Activated naive CD4-positive, alpha-beta T cell treated with anti-CD3 and anti-CD28 coated beads, Interleukin-2, amount 10 ng/mL, durations not matched to agents 7 days and 5 days (primary cell): ENCODE measurements around the gene ENTPD6.
A peak's percentile ranks its signal among the peaks of the same experiment; 100 is the strongest.

ENCODE experiments used
- CTCF ChIA-PET: fragments of 350-600 bp; sonication (Branson Sonifier 250); formaldehyde crosslinking; loops from one replicate; lab custom pipeline; 2021; ENCODE audit warnings: antibody characterized with exemption; lab: Charles Lee
- DNase-seq: peaks from one replicate; pipeline ENCODE4 v3.0.0-alpha.2; 2020
- H3K27ac Mint-ChIP-seq: one replicate; pipeline ENCODE4 v1.8.0; 2021; ENCODE audit warnings: mild to moderate bottlenecking, moderate library complexity, mixed read lengths
- H3K27me3 Mint-ChIP-seq: one replicate; pipeline ENCODE4 v1.8.0; 2021; ENCODE audit warnings: mild to moderate bottlenecking, mixed read lengths
- H3K36me3 Mint-ChIP-seq: one replicate; pipeline ENCODE4 v1.8.0; 2021; ENCODE audit warnings: mixed read lengths
- H3K4me1 Mint-ChIP-seq: one replicate; pipeline ENCODE4 v1.8.0; 2021; ENCODE audit warnings: mixed read lengths
- H3K4me3 Mint-ChIP-seq: one replicate; pipeline ENCODE4 v1.8.0; 2021; ENCODE audit warnings: mild to moderate bottlenecking, moderate library complexity, mixed read lengths
- H3K9me3 Mint-ChIP-seq: one replicate; pipeline ENCODE4 v1.8.0; 2021; ENCODE audit warnings: mixed read lengths

The ENTPD6 gene

GRCh38 chr20:25269057-25269832 lies 73.7 kb downstream of the ENTPD6 start:
- H3K4me3 Mint-ChIP-seq: no peak overlapping the region
- H3K9me3 Mint-ChIP-seq: no peaks in the 10 kb centered on the region
- CTCF ChIA-PET: no interaction called here
- DNase-seq: no peak
- H3K27me3 Mint-ChIP-seq: no peaks in the 10 kb centered on the region
- no peak overlapping the region for H3K27ac Mint-ChIP-seq
- H3K36me3 Mint-ChIP-seq: peaks cover 14% of the 10 kb centered on the region
- H3K4me1 Mint-ChIP-seq: no peaks in the 10 kb centered on the region

GRCh38 chr20:25269833-25270170 lies 74.3 kb downstream of the ENTPD6 start:
- no peaks in the 10 kb centered on the region for H3K27me3 Mint-ChIP-seq
- DNase-seq: no peak
- H3K36me3 Mint-ChIP-seq: peaks cover 14% of the 10 kb centered on the region
- H3K9me3 Mint-ChIP-seq: no peaks in the 10 kb centered on the region
- H3K27ac Mint-ChIP-seq: no peak overlapping the region
- no peaks in the 10 kb centered on the region for H3K4me1 Mint-ChIP-seq
- CTCF ChIA-PET: no interaction called here
- no peak overlapping the region for H3K4me3 Mint-ChIP-seq

DNA sequence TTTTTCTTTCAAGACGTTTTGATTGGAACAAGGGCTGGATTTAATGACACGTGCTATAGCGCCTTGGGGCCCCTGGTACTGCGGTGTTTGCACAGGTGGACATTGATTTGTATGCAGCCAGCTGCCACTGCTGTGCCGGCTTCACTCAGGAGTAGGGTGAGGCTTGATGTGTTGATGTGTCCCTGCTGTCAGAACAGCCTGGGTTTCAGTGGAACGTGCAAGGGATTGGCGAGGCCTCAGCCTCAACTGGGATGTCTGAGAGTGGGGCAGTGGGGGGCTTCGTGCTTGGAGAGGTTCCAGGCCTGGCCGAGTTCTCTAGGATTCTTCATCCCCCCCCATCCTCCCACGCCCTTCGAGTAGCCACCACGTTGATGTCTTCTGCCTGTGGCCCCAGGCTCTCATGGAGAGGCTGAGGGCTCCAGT lies 75.3 kb downstream of the ENTPD6 start:
- CTCF ChIA-PET: no interaction called here
- DNase-seq: no peak
- no peak overlapping the region for H3K27ac Mint-ChIP-seq
- H3K4me1 Mint-ChIP-seq: no peaks in the 10 kb centered on the region
- no peaks in the 10 kb centered on the region for H3K9me3 Mint-ChIP-seq
- peaks cover 17% of the 10 kb centered on the region for H3K36me3 Mint-ChIP-seq
- H3K27me3 Mint-ChIP-seq: no peaks in the 10 kb centered on the region
- no peak overlapping the region for H3K4me3 Mint-ChIP-seq

DNA sequence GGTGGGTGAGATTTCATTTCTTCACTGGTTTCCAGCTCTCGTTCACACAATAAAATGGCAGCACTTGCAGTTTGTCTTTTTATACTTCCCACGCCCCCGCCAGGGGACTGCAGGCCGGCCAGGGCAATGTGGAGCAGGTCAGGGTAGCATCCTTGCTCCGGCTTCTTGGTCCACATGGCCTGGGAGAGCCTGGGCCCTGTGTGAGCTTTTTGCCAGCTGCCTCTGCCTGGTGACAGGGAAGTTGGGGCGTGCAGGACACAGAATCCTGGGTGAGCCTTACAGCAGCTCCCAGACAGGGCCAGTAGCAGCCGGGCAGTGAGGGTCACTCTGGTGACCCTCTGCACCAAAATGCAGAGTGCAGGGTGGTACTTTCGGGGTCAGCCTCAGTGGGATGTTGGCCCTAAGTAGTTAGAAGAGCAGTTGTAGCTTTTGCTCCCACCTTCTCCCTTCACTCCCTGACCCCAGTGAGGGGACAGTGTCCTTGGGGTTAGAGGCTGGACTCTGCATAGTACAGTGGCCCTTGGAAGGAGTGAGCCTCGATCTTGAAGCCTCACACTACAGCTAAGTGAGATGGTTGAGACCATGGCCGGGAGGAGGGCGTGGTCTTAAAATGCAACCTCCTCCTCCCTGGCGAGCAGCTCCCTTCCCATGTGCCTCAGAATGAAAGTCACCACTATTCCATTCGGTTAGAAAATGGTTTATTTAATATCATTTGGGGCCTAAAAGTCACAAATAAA lies 76.1 kb downstream of the ENTPD6 start:
- CTCF ChIA-PET: no interaction called here
- H3K27me3 Mint-ChIP-seq: no peaks in the 10 kb centered on the region
- H3K27ac Mint-ChIP-seq: no peak overlapping the region
- no peak overlapping the region for H3K4me3 Mint-ChIP-seq
- DNase-seq: no peak
- H3K4me1 Mint-ChIP-seq: no peaks in the 10 kb centered on the region
- H3K9me3 Mint-ChIP-seq: no peaks in the 10 kb centered on the region
- H3K36me3 Mint-ChIP-seq: peaks cover 17% of the 10 kb centered on the region

- CTCF ChIA-PET: no interaction called here
- Mint-ChIP-seq H3K27me3 (no peaks in the 10 kb centered on the region), H3K9me3 (no peaks in the 10 kb centered on the region), H3K4me1 (no peaks in the 10 kb centered on the region), H3K27ac (no peak overlapping the region), H3K36me3 (peaks cover 17% of the 10 kb centered on the region), H3K4me3 (no peak overlapping the region)
- no peak for DNase-seq
Observed at GRCh38 chr20:25272223-25273000, 76.9 kb downstream of the ENTPD6 start.

DNA sequence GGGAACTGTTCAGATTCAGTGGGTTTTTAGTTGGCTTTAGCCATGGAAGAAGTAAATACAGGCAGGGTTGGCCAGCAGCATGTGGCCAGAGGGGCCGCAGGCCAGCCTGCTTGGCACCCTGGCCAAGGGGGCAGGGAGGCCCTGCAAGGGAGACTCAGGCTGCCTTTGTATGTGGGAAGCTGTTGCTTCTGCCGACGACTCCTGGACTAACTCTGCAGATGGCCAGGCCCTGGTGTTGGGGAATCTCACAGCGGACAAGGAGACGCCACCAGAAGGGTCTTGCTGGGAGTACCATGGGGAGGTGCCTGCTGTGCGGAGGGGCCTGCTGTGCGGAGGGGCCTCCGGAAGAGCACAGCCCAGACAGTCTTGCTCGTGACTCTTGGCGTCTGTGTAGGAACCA lies 77.5 kb downstream of the ENTPD6 start:
- Mint-ChIP-seq H3K4me1 (no peaks in the 10 kb centered on the region), H3K9me3 (no peaks in the 10 kb centered on the region)
- CTCF ChIA-PET: no interaction called here

GRCh38 chr20:25273541-25274358 lies 78.2 kb downstream of the ENTPD6 start:
- no peaks in the 10 kb centered on the region for H3K9me3 Mint-ChIP-seq
- CTCF ChIA-PET: no interaction called here
- H3K27ac Mint-ChIP-seq: no peak overlapping the region
- H3K27me3 Mint-ChIP-seq: no peaks in the 10 kb centered on the region
- peak; percentile 9 for DNase-seq
- H3K36me3 Mint-ChIP-seq: peaks cover 17% of the 10 kb centered on the region
- H3K4me3 Mint-ChIP-seq: no peak overlapping the region
- H3K4me1 Mint-ChIP-seq: no peaks in the 10 kb centered on the region

More for the DNA sequence above, 77.5 kb downstream of the ENTPD6 start:
- no peaks in the 10 kb centered on the region for H3K27me3 Mint-ChIP-seq
- no peak overlapping the region for H3K4me3 Mint-ChIP-seq
- H3K27ac Mint-ChIP-seq: no peak overlapping the region
- DNase-seq: peak; percentile 9
- peaks cover 17% of the 10 kb centered on the region for H3K36me3 Mint-ChIP-seq

DNA sequence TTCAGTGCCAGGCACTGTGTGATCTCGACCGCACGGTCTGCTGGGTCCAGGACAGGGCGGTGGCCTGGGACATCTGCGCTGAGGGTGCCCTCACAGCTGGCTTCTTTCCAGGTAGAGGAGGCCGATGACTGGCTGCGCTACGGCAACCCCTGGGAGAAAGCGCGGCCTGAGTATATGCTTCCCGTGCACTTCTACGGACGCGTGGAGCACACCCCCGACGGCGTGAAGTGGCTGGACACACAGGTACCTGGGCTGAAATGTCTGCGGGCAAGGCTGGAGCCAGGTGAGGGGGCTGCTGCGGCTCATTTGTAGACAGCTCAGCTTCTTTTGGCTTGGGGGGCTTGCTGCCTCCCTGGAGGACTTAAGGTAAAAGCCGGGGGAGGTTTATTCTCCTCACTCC lies 79.0 kb downstream of the ENTPD6 start:
- DNase-seq: peak; percentile 18
- Mint-ChIP-seq H3K27ac (no peak overlapping the region), H3K4me1 (no peaks in the 10 kb centered on the region), H3K27me3 (no peaks in the 10 kb centered on the region), H3K4me3 (no peak overlapping the region), H3K36me3 (peaks cover 15% of the 10 kb centered on the region), H3K9me3 (no peaks in the 10 kb centered on the region)
- CTCF ChIA-PET: no interaction called here

- CTCF ChIA-PET: no interaction called here
- Mint-ChIP-seq H3K27ac (no peak overlapping the region), H3K27me3 (no peaks in the 10 kb centered on the region), H3K36me3 (peaks cover 10% of the 10 kb centered on the region), H3K4me3 (no peak overlapping the region), H3K4me1 (no peaks in the 10 kb centered on the region), H3K9me3 (no peaks in the 10 kb centered on the region)
- peak; percentile 16 for DNase-seq
Observed at GRCh38 chr20:25274891-25275812, 79.6 kb downstream of the ENTPD6 start.

DNA sequence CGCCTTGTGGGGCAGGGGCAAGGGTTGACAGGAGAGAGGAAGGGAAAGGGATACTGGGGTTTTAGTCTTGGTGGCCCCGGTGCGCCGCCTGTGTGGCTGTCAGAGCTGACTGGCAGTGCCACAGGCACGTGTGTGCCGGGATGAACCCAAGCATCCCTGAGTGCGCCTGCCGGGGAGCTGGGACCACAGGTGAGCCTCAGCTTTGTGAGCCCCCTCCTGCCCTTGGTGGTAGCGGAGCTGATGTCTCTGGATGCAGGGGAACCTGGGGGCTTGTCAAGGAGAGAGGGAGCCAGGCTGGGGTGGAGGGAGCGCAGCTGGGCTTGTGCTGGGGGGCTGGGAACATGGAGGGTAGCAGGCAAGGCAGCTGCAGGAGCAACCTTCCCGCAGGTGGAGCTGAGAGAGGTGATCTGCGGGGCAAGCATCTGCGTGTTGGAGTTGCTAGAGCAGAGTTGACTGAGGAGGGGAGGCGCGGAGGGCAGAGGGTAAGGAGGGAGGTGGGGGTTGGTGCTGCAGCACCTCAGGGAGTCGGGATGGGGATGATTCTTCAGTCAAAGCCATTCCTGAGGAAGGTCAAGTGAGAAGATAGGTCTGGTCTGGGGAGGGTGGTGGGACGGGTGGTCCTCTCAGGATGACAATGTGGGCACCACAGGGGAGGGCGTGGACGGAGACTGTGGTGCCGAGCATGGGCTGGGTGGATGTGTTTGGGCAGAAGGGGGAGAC lies 80.5 kb downstream of the ENTPD6 start:
- H3K36me3 Mint-ChIP-seq: peaks cover 10% of the 10 kb centered on the region
- peak overlapping the region; percentile 42 for H3K27ac Mint-ChIP-seq
- no peaks in the 10 kb centered on the region for H3K9me3 Mint-ChIP-seq
- H3K4me3 Mint-ChIP-seq: no peak overlapping the region
- H3K4me1 Mint-ChIP-seq: no peaks in the 10 kb centered on the region
- no peaks in the 10 kb centered on the region for H3K27me3 Mint-ChIP-seq
- CTCF ChIA-PET: no interaction called here
- peak; percentile 13 for DNase-seq
